Activated CD8-positive, alpha-beta memory T cell treated with anti-CD3 and anti-CD28 coated beads for 48 hours (primary cell): Measurements from ENCODE around the gene ARID1A.
"Not testable (repeated sequence)": the region's sequence is repeated elsewhere in the genome, so short reads cannot be mapped to it uniquely, and the experiment has no call there.

Experiments used
- DNase-seq, 3 experiments: peaks; one replicate each; pipeline ENCODE4 v3.0.0-alpha.2; 2020; ENCODE audit warnings: low read depth in 2 of 3, low spot score in 2 of 3

ARID1A gene

DNA sequence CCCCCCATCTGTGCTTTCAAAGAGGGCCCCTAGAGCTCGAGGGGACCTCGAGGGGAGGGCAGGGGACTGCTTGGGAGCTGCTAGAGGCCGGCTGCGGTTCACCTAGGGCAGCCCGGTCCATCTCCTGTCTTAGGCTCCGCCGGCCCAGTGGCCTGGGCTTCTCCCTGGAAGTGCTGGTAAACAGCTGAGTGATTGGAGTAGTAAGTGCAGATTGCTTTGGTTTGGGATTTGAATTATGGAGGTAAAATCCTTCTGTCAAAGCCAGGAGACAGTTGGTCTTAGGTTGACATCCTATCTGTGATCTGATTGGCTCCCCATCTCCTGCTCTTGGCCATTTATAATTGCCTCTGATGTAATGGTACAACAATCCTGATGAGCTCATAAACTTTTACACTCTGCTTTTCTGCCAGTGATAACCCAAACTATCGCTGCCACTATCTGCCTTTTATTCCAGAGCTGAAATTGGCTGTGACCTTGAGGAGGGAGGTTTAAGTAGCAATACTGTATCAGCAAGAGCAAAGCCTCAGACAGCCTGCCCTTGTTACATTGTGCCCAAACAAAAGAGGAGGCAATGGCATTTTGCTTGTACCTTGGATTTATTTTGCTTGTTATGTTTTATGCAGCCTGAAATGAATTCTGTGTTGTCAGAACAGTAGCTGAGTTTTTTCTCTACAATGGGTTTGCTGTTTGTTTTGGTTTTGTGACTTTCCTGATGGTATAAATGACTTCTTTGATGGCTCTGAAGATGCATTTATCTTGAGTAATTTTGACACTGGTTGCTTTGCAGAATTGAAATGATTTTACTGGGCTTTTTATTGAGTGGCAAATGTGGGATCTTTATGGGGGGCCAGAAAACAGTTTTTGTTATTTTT, 2.4 kb downstream of the ARID1A start:
- peak in 1 of 3 experiments; percentile 15 for DNase-seq

DNA sequence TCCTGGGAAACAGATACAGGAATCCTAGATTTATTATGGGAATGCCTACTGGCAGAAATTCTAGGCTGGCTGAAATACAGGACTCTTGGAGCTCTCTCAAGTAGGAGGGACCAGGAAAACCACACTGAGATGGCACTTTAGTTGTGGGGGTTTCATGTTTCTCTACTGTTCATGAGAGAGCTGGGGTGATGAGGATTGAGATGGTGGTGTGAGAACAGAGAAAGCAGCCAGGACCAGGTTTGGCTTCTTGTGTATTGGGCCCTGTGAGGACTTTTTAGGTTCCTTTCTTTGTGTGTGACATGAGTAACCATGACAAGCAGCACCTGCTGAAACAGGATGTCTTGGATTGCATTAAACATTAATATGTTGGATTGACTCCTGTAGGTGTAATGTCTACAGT, 4.9 kb downstream of the ARID1A start:
- no peak for DNase-seq

GRCh38 chr1:26701266-26701994, 5.6 kb downstream of the ARID1A start:
- DNase-seq = no peak

GRCh38 chr1:26701995-26702679, 6.3 kb downstream of the ARID1A start:
- no peak for DNase-seq

DNA sequence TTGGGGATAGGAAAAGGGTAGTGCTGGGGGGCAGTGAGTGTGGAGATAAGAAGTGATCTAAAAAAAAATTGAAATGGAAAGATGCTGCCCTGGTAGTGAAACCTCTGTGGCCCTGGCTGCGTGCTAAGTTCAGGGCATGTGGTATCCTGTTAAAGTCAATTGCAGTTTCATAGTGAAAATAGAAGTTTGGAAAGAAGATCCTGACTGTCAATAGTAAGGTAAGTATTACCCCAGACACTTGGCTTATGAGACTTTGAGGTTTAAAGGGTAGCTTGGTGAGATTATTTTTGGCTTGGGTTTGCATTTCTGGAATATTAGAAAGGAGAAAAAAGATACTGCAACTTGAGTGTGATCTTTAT, 6.8 kb downstream of the ARID1A start:
- DNase-seq = no peak

- no peak for DNase-seq
Measured at GRCh38 chr1:26703478-26703877, 7.7 kb downstream of the ARID1A start.

- DNase-seq = no peak
Measured at GRCh38 chr1:26704629-26705028, 8.8 kb downstream of the ARID1A start.

DNA sequence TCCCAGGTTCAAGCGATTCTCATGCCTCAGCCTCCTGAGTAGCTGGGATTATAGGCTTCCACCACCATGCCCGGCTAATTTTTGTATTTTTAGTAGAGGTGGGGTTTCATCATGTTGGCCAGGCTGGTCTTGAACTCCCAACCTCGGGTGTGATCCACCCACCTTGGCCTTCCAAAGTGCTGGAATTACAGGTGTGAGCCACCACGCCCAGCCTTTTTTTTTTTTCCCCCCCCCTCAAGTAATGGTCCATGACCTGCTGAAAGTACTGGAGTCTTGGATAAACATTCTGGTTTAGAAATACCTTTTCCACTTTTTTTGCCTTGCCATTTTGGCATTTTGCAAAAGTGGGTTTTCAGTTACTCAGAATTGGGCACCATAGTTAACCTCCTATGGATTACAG, 9.4 kb downstream of the ARID1A start:
- not testable (repeated sequence) for DNase-seq

GRCh38 chr1:26705788-26706311, 10.0 kb downstream of the ARID1A start:
- no peak for DNase-seq

DNA sequence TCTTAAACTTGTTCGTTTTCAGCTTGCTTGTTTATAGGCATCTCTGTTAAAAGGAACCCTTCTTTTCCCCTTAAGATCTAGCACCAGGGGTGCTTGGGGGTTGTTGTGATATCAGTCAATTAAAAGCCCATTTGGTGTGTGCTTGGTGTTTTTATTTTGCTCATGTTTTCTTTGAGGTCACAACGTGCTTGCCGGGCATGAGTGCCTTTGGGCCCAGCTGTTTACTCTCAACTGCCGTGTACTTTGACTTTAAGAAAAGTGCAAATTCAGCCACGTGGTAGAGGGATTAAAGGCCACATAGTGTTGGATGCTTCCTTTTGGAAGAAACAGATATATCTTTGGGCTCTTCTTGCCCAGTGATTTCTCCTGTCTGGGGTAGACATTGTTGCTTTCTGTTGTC, 10.5 kb downstream of the ARID1A start:
- DNase-seq = no peak

GRCh38 chr1:26710811-26711210, 15.0 kb downstream of the ARID1A start:
- DNase-seq = no peak

- DNase-seq = no peak
Measured at GRCh38 chr1:26711777-26712176, 16.0 kb downstream of the ARID1A start.

- no peak for DNase-seq
Measured at GRCh38 chr1:26717017-26717491, 21.2 kb downstream of the ARID1A start.

GRCh38 chr1:26719205-26719604, 23.4 kb downstream of the ARID1A start:
- no peak for DNase-seq

DNA sequence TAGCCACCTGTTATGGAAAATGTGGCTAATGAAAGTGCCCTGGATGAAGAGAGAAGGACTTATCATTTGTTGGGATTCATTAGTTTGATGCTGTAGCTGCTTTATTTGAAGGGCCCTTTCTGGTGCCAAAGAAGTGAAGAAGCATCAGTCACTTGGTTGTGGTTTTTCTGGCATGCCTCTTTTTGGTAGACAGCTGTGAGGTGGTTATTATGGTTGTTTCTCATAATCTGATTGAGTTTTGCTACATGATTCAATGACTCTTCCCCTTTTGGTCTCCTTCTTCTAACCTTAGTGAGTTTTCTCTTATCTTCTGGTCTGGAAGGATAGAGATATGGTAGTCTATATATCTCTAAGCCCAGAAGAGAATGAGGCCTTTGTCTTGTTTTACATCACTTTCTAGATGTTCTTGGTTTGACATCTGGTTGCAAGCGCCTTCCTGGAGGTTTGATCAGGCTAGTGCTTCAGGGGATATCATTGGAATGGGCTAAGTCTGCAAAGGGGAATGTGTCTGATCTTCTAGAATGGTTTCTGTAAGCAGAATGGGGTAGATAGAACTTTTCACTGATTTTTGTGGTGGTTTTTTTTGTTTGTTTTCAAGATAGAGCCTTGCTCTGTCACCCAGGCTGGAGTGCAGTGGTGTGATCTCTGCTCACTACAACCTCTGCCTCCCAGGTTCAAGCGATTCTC, 26.0 kb downstream of the ARID1A start:
- DNase-seq = no peak

DNA sequence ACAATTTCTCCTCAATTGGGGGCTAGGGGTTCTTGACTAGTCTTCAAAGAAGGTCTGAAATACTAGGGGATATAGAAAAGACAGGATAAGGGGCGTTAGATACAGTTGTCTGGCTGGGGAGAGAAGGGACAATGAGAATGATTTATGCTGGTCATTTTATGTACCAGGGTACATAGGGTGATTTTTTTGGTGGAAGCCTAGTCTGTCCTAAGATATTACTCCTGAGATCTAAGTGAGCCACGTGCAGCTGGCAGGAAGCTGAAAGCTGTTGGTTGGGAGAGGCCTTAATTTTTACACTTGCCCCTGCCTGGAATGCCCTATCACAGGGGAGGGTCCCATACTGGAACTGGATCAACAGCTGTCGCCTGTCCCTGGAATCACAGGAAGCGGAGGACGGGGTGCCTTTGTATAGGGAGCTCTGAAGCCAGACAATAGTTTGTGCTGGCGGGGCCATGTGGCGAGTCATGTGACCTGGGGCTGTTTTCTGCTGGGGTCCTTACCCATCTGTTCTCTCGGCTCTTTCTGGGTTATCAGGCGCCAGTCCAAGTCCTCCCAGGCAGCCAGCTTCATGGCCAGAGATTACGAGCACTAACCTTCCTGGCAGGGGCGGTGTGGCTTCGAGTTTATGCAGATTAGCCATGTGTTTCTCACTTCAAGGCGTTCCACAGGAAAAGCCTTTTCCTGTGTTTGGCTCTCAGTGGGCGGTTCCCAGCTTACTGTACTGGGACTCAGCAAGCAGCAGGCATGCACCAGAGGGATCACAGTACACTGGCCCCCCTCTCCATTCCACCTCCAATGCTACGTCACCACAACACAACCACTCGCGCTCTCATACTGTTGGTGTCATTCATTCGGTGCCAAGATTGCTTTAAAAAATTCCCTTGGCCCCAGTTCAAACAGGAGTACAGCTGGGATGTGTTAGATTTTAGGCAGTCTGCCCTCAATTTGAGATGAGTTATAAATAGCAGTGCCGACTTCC, 27.5 kb downstream of the ARID1A start:
- DNase-seq = no peak

- DNase-seq = no peak
Measured at GRCh38 chr1:26724118-26724517, 28.3 kb downstream of the ARID1A start.

DNA sequence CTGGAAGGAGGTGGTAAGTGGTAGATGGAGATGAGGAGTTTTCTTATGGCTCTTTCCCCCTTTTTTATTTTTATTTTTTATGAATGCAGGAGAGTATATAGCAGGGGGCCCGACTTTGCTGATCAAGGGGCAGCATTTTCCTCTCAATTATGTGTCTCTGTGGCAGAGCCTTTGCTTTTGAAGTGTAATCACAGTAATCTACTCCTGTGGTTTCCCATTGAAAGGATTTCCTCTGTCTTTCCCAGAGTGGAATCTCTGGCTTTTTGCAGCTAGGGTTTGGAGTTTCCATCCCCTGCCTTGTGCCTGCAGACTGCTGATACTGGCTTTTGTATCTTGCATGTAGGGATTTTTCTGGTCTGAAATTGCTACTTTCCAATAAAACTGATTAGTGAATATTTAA, 29.1 kb downstream of the ARID1A start:
- no peak for DNase-seq

GRCh38 chr1:26725904-26726303, 30.1 kb downstream of the ARID1A start:
- not testable (repeated sequence) for DNase-seq

GRCh38 chr1:26726784-26727183, 31.0 kb downstream of the ARID1A start:
- no peak for DNase-seq
